Activated naive CD4-positive, alpha-beta T cell treated with anti-CD3 and anti-CD28 coated beads, Interleukin-2, amount 10 ng/mL, durations not matched to agents 5 hours and 36 hours (primary cell): ENCODE results near the gene MARCHF7. TPM values are rescaled to one million over a fixed set of nuclear protein-coding genes. Genes with fewer than 3 reads are reported as not detected.

Experiments used
- total RNA-seq, 2 experiments: library from RNA; stranded (reverse); gene quantifications; one replicate each; pipeline ENCODE4 v1.2.3, GENCODE V29; 2021

Gene MARCHF7, protein sequence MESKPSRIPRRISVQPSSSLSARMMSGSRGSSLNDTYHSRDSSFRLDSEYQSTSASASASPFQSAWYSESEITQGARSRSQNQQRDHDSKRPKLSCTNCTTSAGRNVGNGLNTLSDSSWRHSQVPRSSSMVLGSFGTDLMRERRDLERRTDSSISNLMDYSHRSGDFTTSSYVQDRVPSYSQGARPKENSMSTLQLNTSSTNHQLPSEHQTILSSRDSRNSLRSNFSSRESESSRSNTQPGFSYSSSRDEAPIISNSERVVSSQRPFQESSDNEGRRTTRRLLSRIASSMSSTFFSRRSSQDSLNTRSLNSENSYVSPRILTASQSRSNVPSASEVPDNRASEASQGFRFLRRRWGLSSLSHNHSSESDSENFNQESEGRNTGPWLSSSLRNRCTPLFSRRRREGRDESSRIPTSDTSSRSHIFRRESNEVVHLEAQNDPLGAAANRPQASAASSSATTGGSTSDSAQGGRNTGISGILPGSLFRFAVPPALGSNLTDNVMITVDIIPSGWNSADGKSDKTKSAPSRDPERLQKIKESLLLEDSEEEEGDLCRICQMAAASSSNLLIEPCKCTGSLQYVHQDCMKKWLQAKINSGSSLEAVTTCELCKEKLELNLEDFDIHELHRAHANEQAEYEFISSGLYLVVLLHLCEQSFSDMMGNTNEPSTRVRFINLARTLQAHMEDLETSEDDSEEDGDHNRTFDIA
- 10 to 100 TPM; 86.0 to 89.9 TPM for total RNA-seq

DNA sequence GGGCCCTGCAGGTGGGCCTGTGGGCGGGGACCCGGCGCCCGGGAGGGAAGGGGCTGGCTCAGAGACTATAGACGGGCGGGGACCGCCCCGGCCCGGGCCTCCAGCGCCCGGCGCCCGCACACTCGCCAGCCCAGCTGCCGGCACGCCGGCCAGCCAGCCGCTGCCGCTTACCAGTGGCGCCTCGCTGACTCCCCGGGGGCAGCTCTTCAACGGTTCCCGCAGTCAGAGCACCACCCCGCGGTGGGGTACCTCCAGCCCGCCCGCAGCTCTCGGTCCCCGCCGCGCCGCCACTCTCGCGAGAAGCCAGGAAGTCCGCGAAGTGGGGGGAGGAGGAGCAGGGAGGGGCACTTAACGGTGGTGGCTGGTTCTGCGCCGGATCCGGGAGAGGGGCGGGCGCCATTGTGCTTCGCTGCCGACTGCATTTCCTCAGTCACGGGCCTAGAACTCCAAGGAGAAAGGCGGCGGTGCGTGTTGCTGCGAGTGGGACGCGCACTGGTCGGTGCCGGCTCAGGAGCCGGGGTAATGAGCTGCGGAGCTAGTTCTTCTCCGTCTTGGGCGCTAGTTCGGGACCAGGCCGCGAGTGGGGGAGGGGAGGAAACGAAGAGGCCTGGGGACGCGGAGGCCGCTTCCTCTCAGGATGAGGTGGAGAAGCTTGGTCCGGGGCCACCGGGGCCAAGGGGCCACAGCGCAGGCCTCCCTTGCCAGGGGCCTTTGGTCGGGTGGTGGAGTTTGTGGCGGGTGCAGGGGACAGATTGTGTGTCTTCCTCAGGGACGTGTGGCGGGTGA is at the start of gene MARCHF7:
Gene MARCHF7 (plus strand): TSS at position 364 of the 786 bp plus-strand sequence. CDS start 16,517 bp downstream, outside the sequence.

Other genes with a start within 250 kb of the MARCHF7 start
- 1 to 10 TPM; 8.4 to 8.6 TPM for gene BAZ2B, start 96.0 kb upstream of the MARCHF7 start, total RNA-seq
- gene CD302, start 85.7 kb downstream of the MARCHF7 start, total RNA-seq = under 1 TPM; 0.29 to 0.50 TPM
- gene LY75, start 192.2 kb downstream of the MARCHF7 start, total RNA-seq = 10 to 100 TPM; 29.0 to 29.1 TPM